Measurements from ENCODE around the gene ZNF518B.

GRCh38 chr4:10421344-10422055 lies 35.7 kb downstream of the ZNF518B start:
- TF ChIP-seq CTCF (IDR thresholded peaks at IDR 0.05) (no peak), POLR2A (IDR thresholded peaks at IDR 0.05; ENCODE audit: low read length) (no peak), ELK1 (IDR thresholded peaks at IDR 0.05; ENCODE audit: low read depth, low read length) (no peak)
